GM18873 (cell line): ENCODE measurements around the gene LRRC49.

ENCODE experiments used
- ATAC-seq: cut with Tn5 transposase; IDR thresholded peaks from one replicate; pipeline ENCODE4 v1.9.1; 2021; ENCODE audit warnings: mild to moderate bottlenecking, moderate library complexity, moderate number of reproducible peaks; ENCODE audit not compliant: unreplicated experiment, low FRiP score

The LRRC49 gene

DNA sequence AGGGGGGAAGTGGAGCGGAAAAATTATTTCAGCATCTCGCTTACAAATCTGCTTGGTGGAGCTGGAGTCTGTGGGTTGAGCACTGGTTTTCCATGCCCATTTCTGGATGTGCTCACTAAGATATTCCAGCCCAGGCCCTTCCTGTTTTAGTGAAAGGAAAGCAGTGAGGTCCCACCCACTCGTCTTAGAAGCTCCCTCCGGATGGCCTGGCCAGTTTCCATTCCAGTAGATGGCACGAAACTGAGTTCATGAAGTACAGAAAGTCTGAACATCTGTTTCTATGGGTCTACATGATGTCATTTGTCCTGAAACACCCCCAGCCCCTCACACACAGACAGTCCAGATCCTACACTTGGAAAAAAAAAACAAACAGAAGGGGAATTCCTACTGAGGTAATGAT lies 190.7 kb downstream of the LRRC49 start:
- no peak for ATAC-seq

DNA sequence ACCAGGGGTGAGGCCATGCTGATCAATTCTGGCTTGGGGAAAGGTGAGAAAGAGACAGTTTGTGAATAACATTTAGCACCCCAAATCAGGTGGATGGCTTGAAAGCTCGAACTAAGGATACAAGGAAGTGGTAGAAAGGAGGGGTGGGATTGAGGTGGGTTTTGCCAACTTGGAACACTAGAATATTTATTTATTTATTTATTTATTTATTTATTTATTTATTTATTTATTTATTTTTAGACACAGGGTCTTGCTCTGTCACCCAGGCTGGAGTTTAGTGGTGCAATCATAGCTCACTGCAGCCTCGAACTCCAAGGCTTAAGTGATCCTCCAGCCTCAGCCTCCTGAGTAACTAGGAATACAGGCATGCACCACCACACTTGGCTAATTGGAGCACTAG lies 191.6 kb downstream of the LRRC49 start:
- ATAC-seq, result no peak

DNA sequence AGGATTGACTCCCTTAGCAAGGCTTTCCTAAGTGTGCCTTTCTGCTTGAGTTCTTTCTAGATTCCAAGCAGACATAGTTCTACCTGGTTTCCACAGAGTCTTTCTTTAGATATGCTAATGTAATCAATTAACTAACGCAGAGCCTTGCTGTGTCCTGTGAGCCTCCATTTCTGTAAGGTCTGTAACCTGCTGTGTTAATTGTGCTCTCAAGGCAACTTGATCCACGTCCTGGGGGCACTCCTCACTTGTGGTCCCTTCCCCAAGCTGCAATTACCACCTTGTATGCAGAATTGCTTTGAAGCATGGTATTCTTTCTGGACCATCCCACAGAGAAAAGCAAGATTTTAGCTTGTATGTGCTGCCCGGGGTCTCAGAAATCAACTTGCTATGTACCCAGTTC lies 193.2 kb downstream of the LRRC49 start:
- no peak for ATAC-seq

DNA sequence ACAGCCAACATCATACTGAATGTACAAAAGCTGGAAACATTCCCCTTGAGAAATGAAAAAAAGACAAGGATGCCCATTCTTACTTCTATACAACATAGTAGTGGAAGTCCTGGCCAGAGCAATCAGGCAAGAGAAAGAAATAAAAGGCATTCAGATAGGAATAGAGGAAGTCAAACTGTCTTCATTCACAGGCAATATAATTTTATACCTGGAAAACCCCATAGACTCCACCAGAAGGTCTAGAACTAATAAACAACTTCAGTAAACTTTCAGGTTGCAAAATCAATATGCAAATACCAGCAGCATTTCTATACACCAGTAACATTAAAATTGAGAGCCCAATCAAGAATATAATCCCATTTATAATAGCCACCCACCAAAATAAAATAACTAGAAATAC lies 195.5 kb downstream of the LRRC49 start:
- no peak for ATAC-seq

DNA sequence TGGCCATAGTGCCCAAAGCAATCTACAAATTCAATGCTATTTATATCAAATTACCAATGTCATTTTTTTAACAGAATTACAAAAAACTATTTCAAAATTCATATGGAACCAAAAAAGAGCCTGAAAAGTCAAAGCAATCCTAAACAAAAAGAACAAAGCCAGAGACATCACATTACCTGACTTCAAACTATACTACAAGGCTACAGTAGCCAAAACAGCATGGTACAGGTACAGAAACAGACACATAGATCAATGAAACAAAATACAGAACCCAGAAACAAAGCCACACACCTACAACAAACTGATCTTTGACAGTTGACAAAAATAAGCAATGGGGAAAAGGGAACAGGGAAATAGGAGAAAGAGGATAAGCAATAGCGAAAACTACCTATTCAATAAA lies 196.1 kb downstream of the LRRC49 start:
- no peak for ATAC-seq

DNA sequence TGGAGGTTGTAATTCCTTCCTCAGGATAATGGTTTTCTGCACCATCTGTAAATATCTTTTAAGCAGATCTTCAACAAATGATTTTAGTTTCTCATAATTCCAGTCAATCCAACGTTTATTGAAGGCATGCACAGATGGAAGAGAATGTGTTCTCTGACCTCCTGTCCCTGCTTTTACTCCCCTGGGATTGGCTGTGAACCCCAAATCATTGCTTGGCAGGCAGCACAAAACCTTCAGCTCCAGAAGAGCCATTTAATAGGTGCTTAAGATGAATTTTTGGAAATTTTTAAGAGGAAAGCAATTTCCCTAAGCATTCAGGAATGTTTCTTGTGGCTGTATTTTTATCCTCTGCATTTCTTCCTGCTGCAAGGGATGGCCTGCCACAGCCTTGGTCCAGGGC lies 197.2 kb downstream of the LRRC49 start:
- no peak for ATAC-seq

DNA sequence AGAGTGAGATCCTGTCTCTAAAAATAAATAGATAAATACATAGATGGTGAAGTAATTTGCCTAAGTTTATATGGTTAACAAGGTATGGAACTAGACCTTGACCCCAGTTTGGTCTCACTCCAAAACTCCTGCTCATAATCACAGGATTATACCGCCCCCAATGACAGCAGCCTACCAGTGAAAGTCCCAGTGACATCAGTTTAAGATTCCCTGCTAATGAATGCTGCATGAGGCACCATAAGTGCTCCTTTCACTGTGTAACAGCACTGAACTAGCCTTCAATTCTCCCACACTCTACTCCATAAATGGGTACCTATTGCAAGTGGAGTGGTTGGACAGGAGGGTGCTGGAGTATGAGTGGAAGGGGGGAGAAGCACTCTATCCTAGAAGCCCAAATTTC lies 199.0 kb downstream of the LRRC49 start:
- no peak for ATAC-seq

DNA sequence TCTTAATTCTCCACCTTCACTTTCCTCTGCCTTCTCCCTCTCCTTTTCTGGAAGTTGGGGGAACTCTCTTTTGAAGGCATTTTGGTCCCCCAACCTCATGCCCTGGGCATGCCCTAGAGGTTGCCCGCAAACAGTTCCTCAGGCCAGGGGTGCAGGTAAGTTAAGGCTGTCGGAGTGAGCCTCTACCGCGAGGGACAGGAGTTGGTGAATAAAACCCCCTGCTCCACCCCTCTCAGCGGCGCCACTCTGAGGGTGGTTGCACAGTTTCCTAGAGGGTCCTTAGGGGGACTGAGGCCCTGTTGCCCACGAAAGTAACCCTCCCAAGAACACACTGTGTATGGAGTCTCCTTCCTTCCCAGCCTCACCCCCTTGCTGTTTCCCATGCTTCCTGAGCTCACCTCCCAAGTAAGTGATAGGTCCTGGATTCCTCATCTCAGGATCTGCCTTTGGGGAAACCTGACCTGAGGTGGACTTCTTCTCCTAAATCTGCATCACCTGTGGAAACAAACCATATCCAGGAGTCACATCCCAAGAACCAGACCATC lies 199.5 kb downstream of the LRRC49 start:
- ATAC-seq, result no peak

DNA sequence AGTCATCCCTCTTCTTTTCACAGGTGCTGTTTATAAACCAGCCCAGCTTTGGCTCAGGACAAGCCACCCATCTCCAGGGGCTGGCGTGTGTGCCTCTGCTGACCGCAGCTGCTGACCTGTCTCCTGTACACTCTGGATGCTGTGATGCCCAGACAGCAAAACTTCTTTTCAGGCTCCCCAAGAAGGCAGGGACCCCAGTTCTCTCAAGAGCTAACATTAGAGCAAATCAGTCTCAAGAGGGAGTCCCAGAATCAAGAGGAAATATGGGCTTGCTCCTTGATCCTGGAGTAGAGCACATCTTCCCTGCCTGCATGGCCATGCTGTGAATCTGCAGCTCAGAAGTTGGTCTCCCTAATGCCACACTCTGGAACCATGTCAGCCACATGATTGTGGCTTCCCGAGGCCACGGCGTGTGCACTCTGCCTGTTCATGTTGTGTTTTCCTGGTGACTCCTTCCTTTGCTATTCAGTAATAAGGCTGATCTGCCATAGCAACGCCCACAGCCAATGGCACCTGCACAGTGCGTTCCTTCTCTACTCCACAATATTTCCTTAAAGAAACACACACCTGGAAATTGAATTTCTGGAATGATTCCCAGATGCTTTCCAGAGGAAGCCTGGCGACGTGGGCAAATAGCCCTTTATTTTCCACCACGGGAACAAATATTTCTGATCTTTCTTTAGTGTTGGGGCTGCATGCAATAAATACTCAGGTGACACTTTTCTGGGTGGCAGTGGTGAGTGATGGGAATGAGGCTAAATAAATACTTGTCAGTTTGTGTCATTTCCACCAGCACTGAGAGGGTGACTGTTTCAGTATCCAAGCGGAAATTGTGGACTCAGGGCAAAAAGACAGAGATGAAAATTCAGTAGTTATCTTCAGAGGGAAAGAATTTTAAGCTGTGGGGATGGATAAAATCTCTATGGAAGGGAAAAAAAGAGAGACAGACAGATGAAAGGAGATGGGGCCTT lies 200.7 kb downstream of the LRRC49 start:
- no peak for ATAC-seq

DNA sequence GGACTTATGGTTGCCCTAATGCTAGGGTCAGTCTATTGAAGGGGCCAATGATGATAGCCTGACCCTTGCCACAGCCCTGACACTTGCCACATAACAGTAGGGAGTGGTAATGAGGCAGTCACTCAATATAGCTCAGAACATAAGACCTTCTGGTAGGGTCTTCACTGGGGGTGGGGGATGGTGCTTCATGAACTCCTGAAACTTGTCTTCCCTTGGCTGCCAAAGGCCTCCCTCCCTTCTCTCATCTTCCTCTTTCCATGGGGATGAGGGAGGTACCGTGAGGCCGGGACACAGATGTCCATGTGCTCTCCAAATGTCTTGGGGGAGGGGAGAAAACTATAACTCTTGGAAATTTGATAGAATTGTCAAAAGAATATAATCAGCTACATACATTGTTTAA lies 201.5 kb downstream of the LRRC49 start:
- no peak for ATAC-seq

DNA sequence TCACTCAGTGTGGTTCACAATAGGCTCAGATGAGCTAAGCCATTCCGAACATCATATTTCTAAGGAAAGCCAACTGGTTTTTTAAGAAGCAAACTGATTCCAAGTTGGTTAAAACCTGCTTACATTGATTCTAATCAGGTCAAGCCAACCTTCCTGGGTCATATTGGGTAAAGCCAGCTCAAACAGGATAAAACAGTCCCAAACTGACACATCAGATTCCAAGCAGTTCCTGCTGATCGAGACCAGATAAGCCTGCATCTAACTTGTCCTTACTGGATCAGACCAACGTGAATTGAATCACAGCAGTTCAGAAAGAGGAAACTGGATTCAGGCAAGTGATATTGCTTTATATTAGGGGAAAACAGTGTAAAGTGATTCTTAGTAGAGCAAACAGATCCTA lies 204.1 kb downstream of the LRRC49 start:
- no peak for ATAC-seq

DNA sequence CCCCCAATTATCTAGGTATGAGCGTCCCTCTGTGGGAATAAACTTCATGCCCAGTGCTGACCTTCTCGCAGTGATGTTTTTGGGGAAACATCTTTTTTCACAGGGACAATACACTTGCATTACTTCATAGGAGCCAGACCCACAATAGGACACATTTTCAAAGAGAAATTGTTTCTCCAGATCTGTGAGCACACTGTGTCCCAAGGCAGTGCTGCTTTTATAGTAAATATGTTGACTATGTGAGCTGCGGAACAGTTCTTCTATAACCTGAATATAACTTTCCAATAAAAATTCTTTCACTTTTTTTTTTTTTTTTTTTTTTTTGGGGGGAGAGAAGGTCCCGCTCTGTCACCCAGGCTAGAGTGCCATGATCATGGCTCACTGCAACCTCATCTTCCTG lies 205.3 kb downstream of the LRRC49 start:
- ATAC-seq, result no peak

DNA sequence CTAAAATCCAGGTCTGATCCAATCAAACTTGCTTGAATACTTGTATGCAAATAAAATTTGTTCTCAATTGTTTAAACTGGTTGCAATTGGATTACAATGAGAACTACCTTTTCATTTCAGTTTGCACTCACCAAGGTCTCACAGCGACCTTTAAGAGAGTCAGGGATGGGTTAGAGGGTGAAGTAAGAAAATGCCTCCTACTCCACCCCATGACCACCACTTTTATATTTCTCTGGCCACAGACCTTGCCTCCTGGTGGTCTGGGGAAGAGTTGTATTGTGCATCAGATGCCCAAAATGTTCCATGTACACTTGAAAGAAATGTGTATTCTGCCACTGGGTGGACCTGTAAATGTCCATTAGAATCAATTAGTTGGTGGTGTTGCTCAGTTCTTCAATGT lies 206.3 kb downstream of the LRRC49 start:
- ATAC-seq, result no peak
